Muscle of leg (tissue), 11 donors: Measurements from ENCODE around the gene PACSIN1. TPM values are rescaled to one million over a fixed set of nuclear protein-coding genes. Genes with fewer than 3 reads are reported as not detected.

ENCODE experiments used
- DNase-seq: peaks from one replicate; pipeline ENCODE4 v3.0.0; 2013
- H3K27ac ChIP-seq: one replicate; pipeline ENCODE4 v1.5.1; 2013; ENCODE audit warnings: mild to moderate bottlenecking, low read length, control low read depth
- H3K27me3 ChIP-seq: one replicate; pipeline ENCODE4 v1.6.1; 2013; ENCODE audit warnings: low read length; ENCODE audit not compliant: control insufficient read depth, insufficient read depth
- H3K36me3 ChIP-seq: one replicate; pipeline ENCODE4 v1.6.1; 2013; ENCODE audit warnings: low read length; ENCODE audit not compliant: control insufficient read depth, insufficient read depth
- H3K4me1 ChIP-seq: one replicate; pipeline ENCODE4 v1.6.1; 2013; ENCODE audit warnings: low read length; ENCODE audit not compliant: control insufficient read depth, insufficient read depth
- H3K4me3 ChIP-seq: one replicate; pipeline ENCODE4 v1.5.1; 2013; ENCODE audit warnings: low read length, control low read depth
- H3K9me3 ChIP-seq: replicated peaks from 2 replicates; pipeline ENCODE4 v1.6.1; 2013; ENCODE audit warnings: low read depth, low read length; ENCODE audit not compliant: control insufficient read depth
- WGBS: methylation state at CpG from one replicate; pipeline ENCODE4 v1.1.5; 2013; ENCODE audit warnings: missing lambda C conversion rate; ENCODE audit not compliant: insufficient coverage; 5-methylcytosine and 5-hydroxymethylcytosine counted together
- polyA plus RNA-seq, 8 donors: library from polyadenylated mRNA; unstranded; fragments of 120-200 nt; gene quantifications; one replicate each; pipeline versions ENCODE4 v1.2.1 to v1.2.3, GENCODE V29; 2013; ENCODE audit warnings: inconsistent platforms in 1 of 8, low replicate concordance in 1 of 8; ENCODE audit not compliant: insufficient read length in 8 of 8, insufficient read depth in 1 of 8
- total RNA-seq: library from RNA; stranded (reverse); fragments of 120-200 nt; gene quantifications from one replicate; pipeline ENCODE4 v1.2.4, GENCODE V29; 2013

PACSIN1 gene
- total and polyA plus RNA-seq, 9 donors: 0.27 to 3.0 (median 1.5) TPM

DNA sequence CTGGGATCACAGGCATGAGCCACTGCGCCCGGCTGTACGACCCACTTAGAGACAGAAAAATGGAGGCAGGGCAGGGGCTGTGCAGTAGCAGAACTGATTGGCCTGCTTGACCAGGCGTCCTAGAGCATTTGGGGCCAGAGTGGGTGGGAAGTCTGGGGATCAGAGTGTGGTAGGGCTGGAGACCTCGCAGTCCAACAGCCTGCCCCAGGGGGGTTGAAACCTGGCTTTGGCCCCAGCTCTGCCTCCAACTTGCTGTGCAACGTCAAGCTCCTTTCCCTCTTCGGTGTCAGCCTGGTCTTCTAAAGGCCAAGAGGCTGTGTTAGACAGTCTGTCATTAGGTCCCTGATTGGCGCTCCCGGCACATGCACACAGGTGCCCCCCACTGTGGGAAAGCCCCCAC, 105.5 kb downstream of the PACSIN1 start:
- 50% methylated on average over 9 of the region's 9 CpGs for WGBS
- Histone ChIP-seq H3K27ac (no peak overlapping the region), H3K36me3 (no peaks in the 10 kb centered on the region), H3K9me3 (no peaks in the 10 kb centered on the region), H3K4me1 (peaks cover 4% of the 10 kb centered on the region), H3K4me3 (no peak overlapping the region), H3K27me3 (peaks cover 12% of the 10 kb centered on the region)
- DNase-seq: peak; percentile 52

DNA sequence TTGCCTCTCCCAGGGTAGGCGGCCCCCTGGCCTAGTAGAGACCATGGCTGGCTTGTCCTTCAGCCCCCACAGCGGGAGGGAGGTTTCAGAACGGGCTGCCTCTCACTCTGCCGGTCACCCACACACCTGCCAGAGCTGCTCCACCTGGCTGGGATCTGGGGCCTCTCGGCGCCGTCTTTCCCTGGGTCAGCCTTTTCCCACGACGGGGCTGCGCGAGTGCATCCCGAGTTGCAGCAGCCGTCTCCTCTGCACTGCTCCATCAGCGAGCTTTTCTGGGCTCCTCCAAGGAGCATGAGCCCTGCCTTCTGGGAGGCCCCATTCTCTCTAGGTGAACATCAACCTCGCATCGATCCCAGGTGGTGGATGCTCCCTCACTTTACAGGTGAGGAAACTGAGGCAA, 106.1 kb downstream of the PACSIN1 start:
- WGBS: 49% methylated on average over 14 of the region's 16 CpGs
- H3K4me1 ChIP-seq: peaks cover 4% of the 10 kb centered on the region
- H3K27ac ChIP-seq: no peak overlapping the region
- no peak overlapping the region for H3K4me3 ChIP-seq
- no peaks in the 10 kb centered on the region for H3K9me3 ChIP-seq
- H3K36me3 ChIP-seq: no peaks in the 10 kb centered on the region
- peaks cover 8% of the 10 kb centered on the region for H3K27me3 ChIP-seq
- DNase-seq: no peak

DNA sequence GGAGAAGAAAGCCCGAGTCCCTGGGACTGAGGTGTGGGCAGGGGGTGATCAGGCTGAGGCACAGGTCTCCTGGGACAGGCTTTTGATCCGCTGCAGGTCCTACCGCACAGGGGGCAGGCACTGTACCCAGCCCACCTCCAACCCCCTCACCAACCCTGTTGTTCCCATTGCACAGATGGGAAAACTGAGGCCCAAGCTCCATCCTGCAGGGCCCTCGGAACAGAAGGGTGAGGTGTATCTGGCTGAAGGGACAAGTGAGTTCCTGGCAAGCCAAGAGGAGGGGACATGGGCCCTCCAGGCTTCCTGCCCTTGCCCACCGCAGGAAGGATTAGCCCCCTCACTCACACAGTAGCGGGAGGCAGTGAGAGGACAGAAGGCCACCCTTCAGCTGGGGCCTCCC, 106.7 kb downstream of the PACSIN1 start:
- no peaks in the 10 kb centered on the region for H3K36me3 ChIP-seq
- peaks cover 5% of the 10 kb centered on the region for H3K27me3 ChIP-seq
- no peak overlapping the region for H3K4me3 ChIP-seq
- no peak for DNase-seq
- no peak overlapping the region for H3K27ac ChIP-seq
- no CpG with 5 or more reads among the region's 6 CpGs for WGBS
- peaks cover 4% of the 10 kb centered on the region for H3K4me1 ChIP-seq
- no peaks in the 10 kb centered on the region for H3K9me3 ChIP-seq

DNA sequence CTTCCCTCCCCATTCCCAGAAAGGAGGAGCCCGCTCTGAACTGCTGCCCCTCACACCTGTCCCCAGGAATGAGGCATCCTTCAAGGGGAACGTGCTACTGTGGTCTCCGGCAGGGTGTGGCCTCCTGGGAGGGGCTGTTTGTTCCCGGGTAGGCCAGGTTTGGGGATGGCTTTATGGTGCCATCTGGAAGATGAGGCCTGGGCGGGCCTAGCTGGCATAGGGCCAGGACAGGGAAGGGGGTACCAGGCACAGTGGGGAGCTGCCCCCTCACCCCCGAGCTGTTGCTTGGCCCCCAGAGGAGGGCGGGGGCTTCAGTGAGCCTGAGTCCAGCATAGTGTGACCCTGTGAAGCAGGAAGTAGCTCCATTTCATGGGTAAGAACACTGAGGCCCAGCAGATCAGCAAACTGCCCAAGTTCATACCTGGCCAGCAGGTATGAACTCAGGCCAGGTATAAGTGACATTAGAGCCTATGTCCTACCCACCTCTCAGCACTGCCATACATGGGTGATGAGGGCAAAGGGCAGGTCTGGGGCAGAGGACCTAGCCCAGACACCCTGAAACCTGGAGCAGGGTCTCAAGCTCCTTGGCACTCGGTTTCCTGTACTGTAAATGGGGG, 107.8 kb downstream of the PACSIN1 start:
- 68% methylated on average over 4 of the region's 8 CpGs for WGBS
- Histone ChIP-seq H3K27ac (no peak overlapping the region), H3K4me3 (no peak overlapping the region), H3K36me3 (no peaks in the 10 kb centered on the region), H3K4me1 (peaks cover 4% of the 10 kb centered on the region), H3K9me3 (no peaks in the 10 kb centered on the region), H3K27me3 (peaks cover 4% of the 10 kb centered on the region)
- no peak for DNase-seq

DNA sequence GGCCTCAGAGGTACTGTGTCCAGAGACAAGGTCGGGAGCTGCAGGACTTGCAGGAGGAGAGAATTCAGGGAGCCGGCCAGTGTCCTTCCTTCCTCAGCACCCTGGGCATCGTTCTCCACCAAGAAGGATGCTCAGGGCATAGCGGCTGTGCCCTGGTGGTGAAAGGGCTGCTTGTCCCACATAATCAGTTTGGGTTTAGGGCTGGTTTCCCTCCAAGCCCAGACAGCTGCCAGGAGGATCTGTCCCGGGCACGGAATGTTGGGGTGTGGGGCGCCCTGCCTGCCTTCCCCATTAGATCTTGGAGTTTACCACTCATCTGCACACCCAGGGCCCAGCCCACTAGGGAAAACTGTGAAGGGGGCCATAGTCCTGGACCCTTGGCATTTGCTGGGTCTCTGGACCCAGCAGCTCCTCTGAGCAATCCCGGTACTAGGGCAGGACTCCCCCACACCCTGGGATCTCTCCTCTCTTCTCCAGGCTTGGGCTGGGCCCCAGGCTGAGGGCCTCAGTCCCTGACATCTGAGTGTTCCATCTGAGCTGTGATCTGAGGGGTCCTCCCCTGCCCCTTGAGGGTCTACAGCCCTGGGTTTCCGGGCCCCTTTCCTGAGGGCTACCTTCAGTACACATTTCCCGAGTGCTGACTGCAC, 108.9 kb downstream of the PACSIN1 start:
- WGBS: 75% methylated on average over 5 of the region's 10 CpGs
- Histone ChIP-seq H3K4me1 (peaks cover 4% of the 10 kb centered on the region), H3K9me3 (no peaks in the 10 kb centered on the region), H3K4me3 (no peak overlapping the region), H3K36me3 (no peaks in the 10 kb centered on the region), H3K27me3 (no peaks in the 10 kb centered on the region), H3K27ac (no peak overlapping the region)
- DNase-seq: no peak

DNA sequence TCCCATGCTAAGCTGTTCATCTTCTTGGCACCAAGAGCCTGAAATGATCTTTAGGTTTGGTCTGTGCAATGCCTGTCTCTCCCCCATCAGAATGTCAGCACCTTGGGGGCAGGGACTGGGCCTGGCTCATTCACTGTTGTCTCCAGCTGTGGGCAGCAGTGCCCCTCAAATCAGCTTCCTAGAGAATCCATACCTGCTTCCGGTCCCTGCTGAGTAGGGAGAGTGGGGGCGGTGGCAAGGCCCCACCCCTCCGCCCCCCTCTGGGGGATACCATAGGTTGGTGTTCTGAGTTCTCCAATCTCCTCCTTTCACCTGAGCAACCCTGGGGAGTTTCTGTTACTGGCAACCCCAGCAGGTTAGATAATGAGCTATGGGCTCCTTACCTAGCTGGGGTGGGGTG, 109.5 kb downstream of the PACSIN1 start:
- Histone ChIP-seq H3K9me3 (no peaks in the 10 kb centered on the region), H3K4me1 (peaks cover 4% of the 10 kb centered on the region), H3K4me3 (no peak overlapping the region), H3K27me3 (no peaks in the 10 kb centered on the region), H3K27ac (no peak overlapping the region), H3K36me3 (no peaks in the 10 kb centered on the region)
- DNase-seq: no peak
- no CpG with 5 or more reads among the region's 3 CpGs for WGBS

DNA sequence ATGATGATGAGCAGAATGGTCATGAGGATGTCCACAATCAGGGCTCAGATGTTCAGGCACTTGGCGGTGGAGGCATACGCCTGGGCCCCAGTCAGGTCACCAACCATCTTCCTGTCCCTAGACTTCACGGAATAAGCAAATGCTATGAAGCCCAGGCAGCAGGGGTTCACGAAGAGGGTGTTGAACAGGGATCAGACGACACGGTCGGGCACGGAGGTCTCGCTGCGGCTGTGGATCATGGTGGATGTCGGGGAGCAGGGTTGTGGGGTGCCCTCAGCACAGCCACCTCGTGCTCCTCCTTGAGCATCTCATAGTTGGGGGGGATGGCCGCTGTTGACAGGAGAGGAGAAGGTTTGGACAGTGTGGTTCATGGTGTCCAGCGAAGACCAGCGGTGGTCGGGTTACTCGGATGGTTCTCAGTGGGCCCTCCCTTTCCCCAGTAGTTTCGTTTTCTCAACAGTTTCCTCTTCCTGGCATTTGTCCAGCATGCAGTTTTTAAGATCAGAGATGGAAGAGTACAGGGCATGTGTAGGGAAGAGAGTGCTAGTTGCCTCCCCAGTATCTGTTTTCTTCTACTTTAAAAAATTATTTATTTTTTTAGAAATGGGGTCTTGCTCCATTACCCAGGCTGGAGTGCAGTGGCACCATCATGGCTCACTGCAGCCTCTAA, 110.5 kb downstream of the PACSIN1 start:
- no peak overlapping the region for H3K4me3 ChIP-seq
- peak; percentile 34 for DNase-seq
- no peaks in the 10 kb centered on the region for H3K9me3 ChIP-seq
- WGBS: 94% methylated on average over 8 of the region's 18 CpGs
- no peaks in the 10 kb centered on the region for H3K27me3 ChIP-seq
- peaks cover 4% of the 10 kb centered on the region for H3K4me1 ChIP-seq
- no peak overlapping the region for H3K27ac ChIP-seq
- H3K36me3 ChIP-seq: no peaks in the 10 kb centered on the region

DNA sequence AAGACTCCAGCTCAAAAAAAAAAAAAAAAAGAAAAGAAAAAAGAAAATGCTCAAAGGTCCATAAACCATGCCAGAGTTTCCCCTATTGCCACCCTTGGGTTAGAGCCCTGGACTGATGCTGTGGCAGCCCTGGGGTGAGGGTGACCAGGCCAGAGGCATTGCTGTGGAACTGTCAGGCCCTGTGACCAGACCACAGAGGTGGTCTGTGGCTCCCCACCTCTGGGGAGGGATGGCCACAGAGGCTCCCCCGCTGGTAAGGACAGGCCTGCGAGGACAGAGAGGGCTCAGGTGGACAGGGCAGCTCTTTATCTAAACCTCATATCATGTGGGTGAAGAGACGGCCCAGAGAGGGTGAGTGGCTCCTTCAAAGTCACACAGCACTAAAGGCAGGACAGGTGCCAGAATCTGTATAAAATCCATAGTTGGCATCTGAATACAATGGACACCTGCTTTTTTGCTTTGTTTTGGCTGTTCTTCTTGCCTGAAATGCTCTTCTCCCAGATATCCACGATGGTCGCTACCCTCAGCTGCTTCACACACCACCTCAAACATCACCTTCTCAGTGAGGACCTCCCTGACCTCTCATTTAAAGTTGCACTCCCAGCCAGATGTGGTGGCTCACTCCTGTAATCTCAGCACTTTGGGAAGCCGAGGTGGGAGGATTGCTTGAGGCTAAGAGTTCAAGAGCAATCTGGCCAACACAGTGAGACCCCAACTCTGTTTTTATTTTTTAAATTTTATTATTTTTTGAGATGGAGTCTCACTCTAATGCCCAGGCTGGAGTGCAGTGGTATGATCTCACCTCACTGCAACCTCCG, 112.8 kb downstream of the PACSIN1 start:
- 82% methylated on average over 3 of the region's 7 CpGs for WGBS
- peaks cover 7% of the 10 kb centered on the region for H3K36me3 ChIP-seq
- no peaks in the 10 kb centered on the region for H3K9me3 ChIP-seq
- H3K27ac ChIP-seq: no peak overlapping the region
- H3K4me3 ChIP-seq: no peak overlapping the region
- DNase-seq: no peak
- H3K27me3 ChIP-seq: no peaks in the 10 kb centered on the region
- H3K4me1 ChIP-seq: no peaks in the 10 kb centered on the region

DNA sequence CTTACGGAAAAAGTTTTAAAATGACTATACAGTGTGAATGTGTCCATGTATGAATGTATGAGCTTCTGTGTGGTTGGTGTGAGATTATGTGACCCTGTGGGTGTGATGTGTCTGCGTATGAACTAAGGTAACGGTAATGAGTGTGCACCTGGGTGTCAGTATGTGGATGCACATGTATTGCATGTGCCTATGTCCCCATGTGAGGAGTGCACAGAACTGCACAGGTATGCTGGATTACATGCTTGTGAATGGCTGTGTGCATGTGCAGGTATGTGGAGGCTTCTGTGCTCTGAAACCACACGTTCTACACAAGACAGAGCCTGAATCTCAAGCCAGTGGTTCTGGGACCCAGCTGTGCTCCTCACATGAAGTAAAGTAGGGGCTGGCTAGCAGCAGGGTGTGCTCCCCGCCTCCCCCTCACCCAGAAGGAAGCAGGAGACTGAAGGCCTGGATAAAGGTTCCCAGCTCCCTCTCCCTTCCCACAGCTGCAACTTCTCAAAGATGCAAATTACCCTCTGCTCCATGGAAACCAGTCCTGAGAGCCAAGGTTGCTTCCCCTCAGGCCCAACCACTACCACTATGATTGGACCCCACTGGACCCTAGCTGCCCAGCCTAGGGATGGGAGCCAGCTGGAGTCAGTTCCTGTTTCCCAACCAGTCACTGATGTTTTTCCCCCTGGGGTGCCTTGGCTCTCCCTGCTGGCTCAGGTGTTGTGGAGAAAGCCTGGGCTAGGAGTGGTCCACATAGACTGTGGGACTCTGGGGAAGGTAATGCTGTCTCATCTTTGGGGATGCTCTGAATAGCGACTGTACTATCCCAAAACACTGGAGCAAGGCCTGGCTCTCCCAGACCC, 115.1 kb downstream of the PACSIN1 start:
- DNase-seq: peak; percentile 36
- WGBS: 68% methylated on average over 5 of the region's 6 CpGs
- H3K27ac ChIP-seq: no peak overlapping the region

More for the DNA sequence above, 115.1 kb downstream of the PACSIN1 start:
- H3K9me3 ChIP-seq: no peaks in the 10 kb centered on the region
- H3K4me1 ChIP-seq: no peaks in the 10 kb centered on the region
- H3K4me3 ChIP-seq: no peak overlapping the region
- no peaks in the 10 kb centered on the region for H3K27me3 ChIP-seq
- peaks cover 8% of the 10 kb centered on the region for H3K36me3 ChIP-seq
